NCI-H2196 treated with DMSO at 0.1 percent for 48 hours (cell line): ENCODE results near the gene RAC3.
A peak's percentile ranks its signal among the peaks of the same experiment; 100 is the strongest.

Source experiments
- DNase-seq: peaks from one replicate; lab custom pipeline; 2025; ENCODE audit not compliant: unreplicated experiment; lab: John Stamatoyannopoulos, UW

Gene RAC3

GRCh38 chr17:82065193-82065637 is 33.7 kb downstream of the RAC3 start:
- no peak for DNase-seq

GRCh38 chr17:82065638-82066303 is 34.3 kb downstream of the RAC3 start, which contains the start of gene DUS1L:
Gene DUS1L, minus strand, starts transcription at chr17:82065804. Its CDS starts 745 bp downstream, at chr17:82065059.
- DNase-seq, result peak; percentile 23

GRCh38 chr17:82070611-82071010 is 39.1 kb downstream of the RAC3 start:
- DNase-seq, result no peak

GRCh38 chr17:82072827-82073226 is 41.3 kb downstream of the RAC3 start:
- DNase-seq, result no peak

GRCh38 chr17:82073446-82073845 is 42.0 kb downstream of the RAC3 start:
- no peak for DNase-seq

- no peak for DNase-seq
Observed at GRCh38 chr17:82076018-82076784, 44.7 kb downstream of the RAC3 start.

- no peak for DNase-seq
Observed at GRCh38 chr17:82076785-82077591, 45.5 kb downstream of the RAC3 start.

GRCh38 chr17:82077617-82078358 is 46.3 kb downstream of the RAC3 start:
- no peak for DNase-seq

- DNase-seq, result no peak
Observed at GRCh38 chr17:82078433-82078832, 47.0 kb downstream of the RAC3 start.

GRCh38 chr17:82079001-82079677 is 47.7 kb downstream of the RAC3 start:
- no peak for DNase-seq

- DNase-seq, result no peak
Observed at GRCh38 chr17:82080048-82080788, 48.7 kb downstream of the RAC3 start.

GRCh38 chr17:82080789-82081464 is 49.4 kb downstream of the RAC3 start:
- DNase-seq, result no peak

GRCh38 chr17:82081546-82081945 is 50.1 kb downstream of the RAC3 start:
- no peak for DNase-seq

GRCh38 chr17:82081966-82082365 is 50.5 kb downstream of the RAC3 start:
- no peak for DNase-seq

- DNase-seq, result no peak
Observed at GRCh38 chr17:82082456-82082855, 51.0 kb downstream of the RAC3 start.

GRCh38 chr17:82083009-82083408 is 51.5 kb downstream of the RAC3 start:
- no peak for DNase-seq
